Heart left ventricle (tissue), 16 donors: Measurements from ENCODE around the gene CD160. TPM values are rescaled to one million over a fixed set of nuclear protein-coding genes. Genes with fewer than 3 reads are reported as not detected.

Source experiments
- ATAC-seq, 4 donors: fragments of 200-7000 bp; cut with Tn5 transposase; one replicate each; pipeline ENCODE4 v1.9.1; 2020 to 2022; ENCODE audit warnings: moderate library complexity in 4 of 4, mild to moderate bottlenecking in 3 of 4, moderate number of reproducible peaks in 1 of 4
- DNase-seq, 5 donors: peaks; one replicate each; pipeline ENCODE4 v3.0.0-alpha.2; 2020
- H3K27ac ChIP-seq, 12 donors: fragments of 200-600 bp; sonication (generic) in 4 of 12; one replicate each; pipeline versions ENCODE4 v1.5.0 to v1.8.0; 2016 to 2022; ENCODE audit warnings: mild to moderate bottlenecking in 2 of 12
- H3K27me3 ChIP-seq, 9 donors: fragments of 200-600 bp; sonication (generic) in 2 of 9; one replicate each; pipeline versions ENCODE4 v1.5.1 to v1.8.0; 2016 to 2022; ENCODE audit warnings: mild to moderate bottlenecking in 3 of 9
- H3K36me3 ChIP-seq, 9 donors: fragments of 200-600 bp; sonication (generic) in 2 of 9; one replicate each; pipeline versions ENCODE4 v1.5.0 to v1.8.0; 2018 to 2022; ENCODE audit warnings: mild to moderate bottlenecking in 2 of 9
- H3K4me1 ChIP-seq, 12 donors: fragments of 200-600 bp; sonication (generic) in 4 of 12; one replicate each; pipeline versions ENCODE4 v1.5.0 to v1.8.0; 2016 to 2022; ENCODE audit warnings: mild to moderate bottlenecking in 3 of 12
- H3K4me3 ChIP-seq, 12 donors: fragments of 200-600 bp; sonication (generic) in 4 of 12; one replicate each; pipeline versions ENCODE4 v1.5.0 to v1.8.0; 2017 to 2022; ENCODE audit warnings: mild to moderate bottlenecking in 9 of 12, moderate library complexity in 4 of 12
- H3K9me3 ChIP-seq, 12 donors: fragments of 200-600 bp; sonication (generic) in 4 of 12; one replicate each; pipeline versions ENCODE4 v1.5.0 to v1.8.0; 2016 to 2022; ENCODE audit warnings: mild to moderate bottlenecking in 1 of 12
- CTCF ChIP-seq, 12 donors: fragments of 200-600 bp; sonication (generic) in 4 of 12; IDR thresholded peaks; one replicate each; pipeline versions ENCODE4 v1.5.0 to v1.8.0; 2018 to 2022; ENCODE audit warnings: antibody characterized with exemption in 12 of 12, mild to moderate bottlenecking in 5 of 12
- POLR2A ChIP-seq, 2 donors: fragments of 450-650 bp; IDR thresholded peaks; one replicate each; pipeline ENCODE4 v1.6.1; 2017; ENCODE audit warnings: antibody characterized with exemption in 2 of 2, mild to moderate bottlenecking in 2 of 2, moderate library complexity in 2 of 2
- WGBS, 4 donors: extraction: QIAGEN DNeasy Blood & Tissue Kit in 2 of 4; methylation state at CpG; one replicate each; pipeline versions ENCODE4 v1.1.5 to v1.1.7; 2013 to 2018; 5-methylcytosine and 5-hydroxymethylcytosine counted together
- intact Hi-C, 10 donors: fragments of 100-400 bp; cut with DNase I; formaldehyde crosslinking; loops; one replicate each; pipeline versions ENCODE4 v1.11.1 to v1.14.2; 2022
- polyA plus RNA-seq, 2 donors: library from polyadenylated mRNA; stranded (reverse); fragments of 200-250 nt; gene quantifications; one replicate each; pipeline ENCODE4 v1.2.3, GENCODE V29; 2013
- total RNA-seq, 9 donors: library from RNA; depleted of rRNA in 2 of 9; stranded (reverse); fragments of >200 nt in 2 of 9; fragmentation: NEBNext Ultra II Directional in 3 of 9; extraction: Animal tissue kit (Norgen Biotek cat#: 25700) in 3 of 9; gene quantifications; one replicate each; pipeline versions ENCODE4 v1.1.0 to v1.2.4, GENCODE V29; 2016 to 2023
- donor health status: ischemic (EF 13 %, LVEDD 7.1; RV severe dilation, severe dysfunction).
- donor health status: healthy with polysubstance abuse.
- donor health status: DM: no; HTN: yes; CAD: no.
- donor health status: DM: no; HTN: no; CAD: no.
- donor health status: ischemic (EF 25% LVEDD 6.9; RV normal size, moderate dysfunction).
- donor health status: ischemic (EF 25% LVEDD 5.7; RV mildly dilated, moderate dysfunction).
- donor health status: healthy.
- donor health status: DM: yes; HTN: yes; CAD: no.
- donor health status: ischemic (EF 35%, LVEDD 5.7; RV mildly dilated, moderate dysfunction).
- donor health status: nonischemic (EF 11% LVEDD 7.7; RV severe dilation, severe dysfunction).
- donor health status: DM: yes; HTN: yes; CAD: no.
- donor health status: PGD.
- donor health status: ischemic (EF 29% LVEDD 5.4; RV normal size, mild dysfunction).
- donor health status: nonischemic (EF 23%, LVEDD 6.1; RV moderate dilation, normal function).

Gene CD160
- total and polyA plus RNA-seq, 11 donors: 0.64 to 0.79 TPM; not detected in 9

GRCh38 chr1:145692785-145693443 lies 26.4 kb upstream of the CD160 start:
- Histone ChIP-seq H3K4me1 (peaks cover 0 to 24% (median 0%) of the 10 kb centered on the region in 12 donors), H3K36me3 (no peaks in the 10 kb centered on the region), H3K27ac (no peak overlapping the region), H3K4me3 (no peak overlapping the region), H3K9me3 (no peaks in the 10 kb centered on the region), H3K27me3 (no peaks in the 10 kb centered on the region)
- 92 to 97% (median 94%) methylated on average over 11 of the region's 11 CpGs for WGBS, 4 donors
- no peak for ATAC-seq
- intact Hi-C loops: no loop called here
- TF ChIP-seq POLR2A (IDR thresholded peaks at IDR 0.05): no peak
- no peak for TF ChIP-seq CTCF (IDR thresholded peaks at IDR 0.05)
- DNase-seq: no peak

GRCh38 chr1:145695821-145696629 lies 23.3 kb upstream of the CD160 start:
- DNase-seq (no peak), ATAC-seq (no peak)
- Histone ChIP-seq H3K4me1 (peaks cover 0 to 2% (median 0%) of the 10 kb centered on the region in 12 donors), H3K27ac (no peak overlapping the region), H3K4me3 (no peak overlapping the region), H3K27me3 (no peaks in the 10 kb centered on the region), H3K36me3 (no peaks in the 10 kb centered on the region), H3K9me3 (no peaks in the 10 kb centered on the region)
- intact Hi-C loops: no loop called here
- TF ChIP-seq CTCF (IDR thresholded peaks at IDR 0.05): no peak
- TF ChIP-seq POLR2A (IDR thresholded peaks at IDR 0.05): no peak
- WGBS, 4 donors: 56 to 66% (median 60%) methylated on average over 5 of the region's 5 CpGs

- no peaks in the 10 kb centered on the region for H3K36me3 ChIP-seq
- H3K27me3 ChIP-seq: no peaks in the 10 kb centered on the region
- TF ChIP-seq CTCF (IDR thresholded peaks at IDR 0.05) (no peak), POLR2A (IDR thresholded peaks at IDR 0.05) (no peak)
- DNase-seq (no peak), ATAC-seq (no peak)
- no peak overlapping the region for H3K27ac ChIP-seq
- no peak overlapping the region for H3K4me3 ChIP-seq
- 89 to 95% (median 93%) methylated on average over 3 of the region's 3 CpGs for WGBS, 4 donors
- intact Hi-C loops: no loop called here
- no peaks in the 10 kb centered on the region for H3K4me1 ChIP-seq
- no peaks in the 10 kb centered on the region for H3K9me3 ChIP-seq
Observed at GRCh38 chr1:145696630-145696960, 22.7 kb upstream of the CD160 start.

GRCh38 chr1:145701306-145701862 lies 17.9 kb upstream of the CD160 start:
- ATAC-seq: no peak
- TF ChIP-seq POLR2A (IDR thresholded peaks at IDR 0.05) (no peak), CTCF (IDR thresholded peaks at IDR 0.05) (no peak)

More at GRCh38 chr1:145701306-145701862, 17.9 kb upstream of the CD160 start:
- Histone ChIP-seq H3K36me3 (no peaks in the 10 kb centered on the region), H3K27me3 (no peaks in the 10 kb centered on the region), H3K27ac (no peak overlapping the region), H3K4me3 (no peak overlapping the region), H3K9me3 (no peaks in the 10 kb centered on the region), H3K4me1 (no peaks in the 10 kb centered on the region)
- WGBS, 4 donors: 86 to 91% (median 88%) methylated on average over 2 of the region's 2 CpGs
- DNase-seq: no peak
- intact Hi-C loops: no loop called here
